H7 (cell line): Measurements from ENCODE around the gene CCDC102A. TPM values are rescaled to one million over a fixed set of nuclear protein-coding genes. Genes with fewer than 3 reads are reported as not detected.

Experiments
- DNase-seq: peaks from one replicate; pipeline ENCODE4 v3.0.0; 2012
- H3K27me3 ChIP-seq: 2 replicates; pipeline ENCODE4 v1.6.0; 2011; ENCODE audit warnings: mild to moderate bottlenecking, low read length; ENCODE audit not compliant: control insufficient read depth, insufficient read depth
- H3K36me3 ChIP-seq: replicated peaks from 2 replicates; pipeline ENCODE4 v1.5.1; 2011; ENCODE audit warnings: low read length; ENCODE audit not compliant: control insufficient read depth, insufficient read depth
- H3K4me3 ChIP-seq: 2 replicates; pipeline ENCODE4 v1.5.1; 2011; ENCODE audit warnings: low read depth, mild to moderate bottlenecking, control low read depth, low read length, moderate library complexity; ENCODE audit not compliant: insufficient read depth
- total RNA-seq: library from RNA; depleted of rRNA; stranded (reverse); fragments of >200 nt; shearing (Covaris generic); gene quantifications from 2 replicates; pipeline ENCODE4 v1.2.3, GENCODE V29; 2014; rRNA removed

The CCDC102A gene
- total RNA-seq = 9.3 and 10.4 TPM in 2 replicates

- DNase-seq = peak; percentile 91
- peaks cover 4% of the 10 kb centered on the region for H3K27me3 ChIP-seq
Measured at GRCh38 chr16:57536306-57537193, at the start of gene CCDC102A. CCDC102A (minus strand) TSS chr16:57536571; CDS start chr16:57529177, 7,394 bp downstream.

GRCh38 chr16:57585051-57585687 lies 48.8 kb upstream of the CCDC102A start:
- H3K27me3 ChIP-seq = no peaks in the 10 kb centered on the region
- no peaks in the 10 kb centered on the region for H3K36me3 ChIP-seq
- DNase-seq = no peak
- H3K4me3 ChIP-seq = no peak overlapping the region

More at GRCh38 chr16:57536306-57537193, at the start of gene CCDC102A:
- Histone ChIP-seq H3K4me3 (peak within 1 kb of the TSS; percentile 63), H3K36me3 (no peaks in the 10 kb centered on the region; the same call in 1 of the 2 replicates)

GRCh38 chr16:57579361-57579665 lies 42.9 kb upstream of the CCDC102A start:
- DNase-seq = no peak
- Histone ChIP-seq H3K27me3 (no peaks in the 10 kb centered on the region), H3K36me3 (no peaks in the 10 kb centered on the region), H3K4me3 (no peak overlapping the region)

- no peak for DNase-seq
- Histone ChIP-seq H3K27me3 (no peaks in the 10 kb centered on the region), H3K4me3 (no peak overlapping the region), H3K36me3 (no peaks in the 10 kb centered on the region)
Measured at GRCh38 chr16:57578521-57579360, 42.4 kb upstream of the CCDC102A start.

- no peaks in the 10 kb centered on the region for H3K36me3 ChIP-seq
- no peak for DNase-seq
Measured at GRCh38 chr16:57577691-57578224, 41.4 kb upstream of the CCDC102A start.

GRCh38 chr16:57577214-57577613 lies 40.8 kb upstream of the CCDC102A start:
- DNase-seq = no peak
- no peak overlapping the region for H3K4me3 ChIP-seq
- no peaks in the 10 kb centered on the region for H3K27me3 ChIP-seq
- no peaks in the 10 kb centered on the region for H3K36me3 ChIP-seq

More at GRCh38 chr16:57577691-57578224, 41.4 kb upstream of the CCDC102A start:
- Histone ChIP-seq H3K4me3 (no peak overlapping the region), H3K27me3 (no peaks in the 10 kb centered on the region)

- H3K36me3 ChIP-seq = no peaks in the 10 kb centered on the region
- no peak overlapping the region for H3K4me3 ChIP-seq
- DNase-seq = peak; percentile 90
- H3K27me3 ChIP-seq = no peaks in the 10 kb centered on the region
Measured at GRCh38 chr16:57576429-57576870, 40.1 kb upstream of the CCDC102A start.

GRCh38 chr16:57575468-57576277 lies 39.3 kb upstream of the CCDC102A start:
- H3K36me3 ChIP-seq = no peaks in the 10 kb centered on the region

GRCh38 chr16:57574646-57575467 lies 38.5 kb upstream of the CCDC102A start:
- H3K27me3 ChIP-seq = no peaks in the 10 kb centered on the region
- no peaks in the 10 kb centered on the region for H3K36me3 ChIP-seq
- no peak for DNase-seq
- H3K4me3 ChIP-seq = no peak overlapping the region

More at GRCh38 chr16:57575468-57576277, 39.3 kb upstream of the CCDC102A start:
- no peak for DNase-seq
- Histone ChIP-seq H3K4me3 (no peak overlapping the region), H3K27me3 (no peaks in the 10 kb centered on the region)

- no peak for DNase-seq
- H3K27me3 ChIP-seq = no peaks in the 10 kb centered on the region
- H3K4me3 ChIP-seq = no peak overlapping the region
- H3K36me3 ChIP-seq = peaks cover 1% of the 10 kb centered on the region; the same call in 1 of the 2 replicates
Measured at GRCh38 chr16:57574086-57574485, 37.7 kb upstream of the CCDC102A start.

GRCh38 chr16:57572978-57573728 lies 36.8 kb upstream of the CCDC102A start:
- no peak for DNase-seq
- H3K27me3 ChIP-seq = no peaks in the 10 kb centered on the region
- H3K36me3 ChIP-seq = peaks cover 1% of the 10 kb centered on the region; the same call in 1 of the 2 replicates
- no peak overlapping the region for H3K4me3 ChIP-seq

GRCh38 chr16:57571098-57571497 lies 34.7 kb upstream of the CCDC102A start:
- Histone ChIP-seq H3K36me3 (peaks cover 1% of the 10 kb centered on the region; the same call in 1 of the 2 replicates), H3K4me3 (no peak overlapping the region), H3K27me3 (no peaks in the 10 kb centered on the region)
- no peak for DNase-seq
